ENCODE results near the gene ADGRL3. TPM values are rescaled to one million over a fixed set of nuclear protein-coding genes. Genes with fewer than 3 reads are reported as not detected.

Gene ADGRL3
- total and polyA plus RNA-seq, 5 donors from 2014 or later: not detected

- H3K36me3 Mint-ChIP-seq: no peaks in the 10 kb centered on the region
- no peaks in the 10 kb centered on the region for H3K27me3 ChIP-seq (ENCODE audit: control insufficient read depth, insufficient read depth, low read length)
- no peak overlapping the region for H3K27ac Mint-ChIP-seq
- peaks cover under 1 to 8% (median 5%) of the 10 kb centered on the region in 7 donors for H3K9me3 Mint-ChIP-seq
- no peaks in the 10 kb centered on the region for H3K4me1 ChIP-seq (ENCODE audit: control insufficient read depth, insufficient read depth, low read length, poor library complexity, severe bottlenecking)
- no peak overlapping the region for H3K4me3 ChIP-seq (ENCODE audit: low read depth, low read length)
- ATAC-seq (ENCODE audit: low read depth in 2 of 2): no peak
- H3K27ac ChIP-seq (ENCODE audit: insufficient read depth, low read length, poor library complexity, severe bottlenecking): no peak overlapping the region
- no peak overlapping the region for H3K4me3 Mint-ChIP-seq
- DNase-seq: no peak
- H3K9me3 ChIP-seq (ENCODE audit: control insufficient read depth in 2 of 2, low read length in 2 of 2): no peaks in the 10 kb centered on the region
- H3K27me3 Mint-ChIP-seq: no peaks in the 10 kb centered on the region
- no peaks in the 10 kb centered on the region for H3K36me3 ChIP-seq (ENCODE audit: control insufficient read depth, insufficient read depth, low read length)
- H3K4me1 Mint-ChIP-seq: no peaks in the 10 kb centered on the region
Observed at GRCh38 chr4:61909031-61909430, 708.9 kb downstream of the ADGRL3 start.

GRCh38 chr4:61911313-61911756 lies 711.2 kb downstream of the ADGRL3 start:
- H3K4me3 ChIP-seq (ENCODE audit: low read depth, low read length): no peak overlapping the region
- no peaks in the 10 kb centered on the region for H3K9me3 ChIP-seq (ENCODE audit: control insufficient read depth in 2 of 2, low read length in 2 of 2)
- H3K4me1 ChIP-seq (ENCODE audit: control insufficient read depth, insufficient read depth, low read length, poor library complexity, severe bottlenecking): no peaks in the 10 kb centered on the region
- H3K27me3 Mint-ChIP-seq: no peaks in the 10 kb centered on the region
- ATAC-seq (ENCODE audit: low read depth in 2 of 2): no peak
- H3K27ac ChIP-seq (ENCODE audit: insufficient read depth, low read length, poor library complexity, severe bottlenecking): no peak overlapping the region
- no peak overlapping the region for H3K27ac Mint-ChIP-seq
- no peaks in the 10 kb centered on the region for H3K4me1 Mint-ChIP-seq
- no peak overlapping the region for H3K4me3 Mint-ChIP-seq
- DNase-seq: no peak
- H3K27me3 ChIP-seq (ENCODE audit: control insufficient read depth, insufficient read depth, low read length): no peaks in the 10 kb centered on the region
- no peaks in the 10 kb centered on the region for H3K36me3 Mint-ChIP-seq
- H3K36me3 ChIP-seq (ENCODE audit: control insufficient read depth, insufficient read depth, low read length): no peaks in the 10 kb centered on the region
- peaks cover 3 to 13% (median 5%) of the 10 kb centered on the region in 7 donors for H3K9me3 Mint-ChIP-seq

- ATAC-seq (ENCODE audit: low read depth in 2 of 2) (no peak), DNase-seq (no peak)
- Histone ChIP-seq H3K9me3 (ENCODE audit: control insufficient read depth in 2 of 2, low read length in 2 of 2) (no peaks in the 10 kb centered on the region), H3K27ac (ENCODE audit: insufficient read depth, low read length, poor library complexity, severe bottlenecking) (no peak overlapping the region), H3K4me3 (ENCODE audit: low read depth, low read length) (no peak overlapping the region), H3K27me3 (ENCODE audit: control insufficient read depth, insufficient read depth, low read length) (no peaks in the 10 kb centered on the region), H3K4me1 (ENCODE audit: control insufficient read depth, insufficient read depth, low read length, poor library complexity, severe bottlenecking) (no peaks in the 10 kb centered on the region), H3K36me3 (ENCODE audit: control insufficient read depth, insufficient read depth, low read length) (no peaks in the 10 kb centered on the region)
- Mint-ChIP-seq H3K36me3 (no peaks in the 10 kb centered on the region), H3K9me3 (peaks cover 4 to 14% (median 11%) of the 10 kb centered on the region in 7 donors), H3K27ac (no peak overlapping the region), H3K27me3 (no peaks in the 10 kb centered on the region), H3K4me3 (no peak overlapping the region), H3K4me1 (no peaks in the 10 kb centered on the region)
Observed at GRCh38 chr4:61913619-61914018, 713.5 kb downstream of the ADGRL3 start.

DNA sequence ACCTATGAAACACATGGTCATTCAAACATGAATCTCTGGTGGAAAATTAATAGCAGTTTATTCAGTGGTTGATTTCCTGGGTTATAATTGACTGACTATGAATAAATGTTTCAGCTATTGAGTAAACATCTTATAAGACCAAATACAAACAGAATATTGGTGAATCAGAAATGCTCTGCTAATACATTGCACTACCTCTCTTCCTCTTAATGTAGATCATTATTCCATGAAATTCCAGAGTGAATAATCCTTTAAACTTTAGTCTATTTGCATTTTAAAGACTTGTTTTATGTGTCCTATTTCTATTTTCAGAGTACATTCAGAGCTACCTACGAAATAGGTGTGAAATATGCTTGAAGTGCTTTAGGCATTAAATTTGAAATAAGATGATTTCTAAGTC lies 715.4 kb downstream of the ADGRL3 start:
- Histone ChIP-seq H3K4me3 (ENCODE audit: low read depth, low read length) (no peak overlapping the region), H3K27me3 (ENCODE audit: control insufficient read depth, insufficient read depth, low read length) (no peaks in the 10 kb centered on the region)

DNA sequence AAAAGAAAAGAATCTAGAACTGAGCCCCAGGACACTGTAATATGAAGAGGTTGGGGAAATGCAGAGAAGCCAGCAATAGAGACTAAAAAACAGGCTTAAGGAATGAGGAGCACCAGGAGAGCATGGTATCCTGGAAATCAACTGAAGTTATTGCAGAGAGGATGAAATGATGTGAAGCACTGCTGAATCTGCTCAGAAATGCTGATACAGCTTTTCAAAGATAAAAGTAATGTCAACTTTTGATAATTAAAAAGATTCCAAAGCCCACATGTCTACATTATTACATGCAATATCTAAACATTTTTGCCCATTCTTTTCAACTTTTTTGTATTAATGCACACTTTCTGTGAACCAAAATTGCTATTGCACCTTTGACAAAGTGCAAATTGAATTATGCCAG lies 718.4 kb downstream of the ADGRL3 start:
- Histone ChIP-seq H3K4me3 (ENCODE audit: low read depth, low read length) (no peak overlapping the region), H3K27me3 (ENCODE audit: control insufficient read depth, insufficient read depth, low read length) (no peaks in the 10 kb centered on the region), H3K36me3 (ENCODE audit: control insufficient read depth, insufficient read depth, low read length) (no peaks in the 10 kb centered on the region), H3K27ac (ENCODE audit: insufficient read depth, low read length, poor library complexity, severe bottlenecking) (no peak overlapping the region), H3K9me3 (ENCODE audit: control insufficient read depth in 2 of 2, low read length in 2 of 2) (no peaks in the 10 kb centered on the region), H3K4me1 (ENCODE audit: control insufficient read depth, insufficient read depth, low read length, poor library complexity, severe bottlenecking) (no peaks in the 10 kb centered on the region)
- no peak overlapping the region for H3K4me3 Mint-ChIP-seq
- H3K27me3 Mint-ChIP-seq: no peaks in the 10 kb centered on the region
- no peak overlapping the region for H3K27ac Mint-ChIP-seq
- no peaks in the 10 kb centered on the region for H3K4me1 Mint-ChIP-seq
- H3K36me3 Mint-ChIP-seq: no peaks in the 10 kb centered on the region
- ATAC-seq (ENCODE audit: low read depth in 2 of 2): no peak
- no peak for DNase-seq
- peaks cover 2 to 15% (median 7%) of the 10 kb centered on the region in 7 donors for H3K9me3 Mint-ChIP-seq

More for the DNA sequence above, 715.4 kb downstream of the ADGRL3 start:
- H3K4me3 Mint-ChIP-seq: no peak overlapping the region
- DNase-seq: no peak
- H3K27me3 Mint-ChIP-seq: no peaks in the 10 kb centered on the region
- H3K9me3 Mint-ChIP-seq: peaks cover 4 to 15% (median 11%) of the 10 kb centered on the region in 7 donors
- H3K9me3 ChIP-seq (ENCODE audit: control insufficient read depth in 2 of 2, low read length in 2 of 2): no peaks in the 10 kb centered on the region
- no peaks in the 10 kb centered on the region for H3K36me3 Mint-ChIP-seq
- no peaks in the 10 kb centered on the region for H3K36me3 ChIP-seq (ENCODE audit: control insufficient read depth, insufficient read depth, low read length)
- no peaks in the 10 kb centered on the region for H3K4me1 ChIP-seq (ENCODE audit: control insufficient read depth, insufficient read depth, low read length, poor library complexity, severe bottlenecking)
- H3K4me1 Mint-ChIP-seq: no peaks in the 10 kb centered on the region
- no peak overlapping the region for H3K27ac ChIP-seq (ENCODE audit: insufficient read depth, low read length, poor library complexity, severe bottlenecking)
- no peak for ATAC-seq (ENCODE audit: low read depth in 2 of 2)
- no peak overlapping the region for H3K27ac Mint-ChIP-seq

- H3K9me3 Mint-ChIP-seq: peaks cover 0 to 14% (median 7%) of the 10 kb centered on the region in 7 donors
- H3K36me3 ChIP-seq (ENCODE audit: control insufficient read depth, insufficient read depth, low read length): no peaks in the 10 kb centered on the region
- no peak overlapping the region for H3K27ac ChIP-seq (ENCODE audit: insufficient read depth, low read length, poor library complexity, severe bottlenecking)
- H3K27me3 ChIP-seq (ENCODE audit: control insufficient read depth, insufficient read depth, low read length): no peaks in the 10 kb centered on the region
- no peaks in the 10 kb centered on the region for H3K9me3 ChIP-seq (ENCODE audit: control insufficient read depth in 2 of 2, low read length in 2 of 2)
- ATAC-seq (ENCODE audit: low read depth in 2 of 2): no peak
- no peak overlapping the region for H3K4me3 Mint-ChIP-seq
- H3K36me3 Mint-ChIP-seq: no peaks in the 10 kb centered on the region
- no peak overlapping the region for H3K27ac Mint-ChIP-seq
- H3K4me1 ChIP-seq (ENCODE audit: control insufficient read depth, insufficient read depth, low read length, poor library complexity, severe bottlenecking): no peaks in the 10 kb centered on the region
- H3K27me3 Mint-ChIP-seq: no peaks in the 10 kb centered on the region
- no peak overlapping the region for H3K4me3 ChIP-seq (ENCODE audit: low read depth, low read length)
- DNase-seq: no peak
- H3K4me1 Mint-ChIP-seq: no peaks in the 10 kb centered on the region
Observed at GRCh38 chr4:61918987-61919386, 718.9 kb downstream of the ADGRL3 start.

- Mint-ChIP-seq H3K4me1 (no peaks in the 10 kb centered on the region), H3K36me3 (no peaks in the 10 kb centered on the region), H3K27me3 (no peaks in the 10 kb centered on the region), H3K4me3 (no peak overlapping the region), H3K9me3 (peaks cover 0 to 12% (median 5%) of the 10 kb centered on the region in 7 donors), H3K27ac (no peak overlapping the region)
- DNase-seq: no peak
- H3K27ac ChIP-seq (ENCODE audit: insufficient read depth, low read length, poor library complexity, severe bottlenecking): no peak overlapping the region
- no peaks in the 10 kb centered on the region for H3K27me3 ChIP-seq (ENCODE audit: control insufficient read depth, insufficient read depth, low read length)
- no peak overlapping the region for H3K4me3 ChIP-seq (ENCODE audit: low read depth, low read length)
- H3K36me3 ChIP-seq (ENCODE audit: control insufficient read depth, insufficient read depth, low read length): no peaks in the 10 kb centered on the region
- no peaks in the 10 kb centered on the region for H3K4me1 ChIP-seq (ENCODE audit: control insufficient read depth, insufficient read depth, low read length, poor library complexity, severe bottlenecking)
- no peak for ATAC-seq (ENCODE audit: low read depth in 2 of 2)
- H3K9me3 ChIP-seq (ENCODE audit: control insufficient read depth in 2 of 2, low read length in 2 of 2): no peaks in the 10 kb centered on the region
Observed at GRCh38 chr4:61919561-61919960, 719.4 kb downstream of the ADGRL3 start.

- no peak for DNase-seq
- no peak overlapping the region for H3K4me3 ChIP-seq (ENCODE audit: low read depth, low read length)
- H3K36me3 Mint-ChIP-seq: no peaks in the 10 kb centered on the region
- H3K4me1 ChIP-seq (ENCODE audit: control insufficient read depth, insufficient read depth, low read length, poor library complexity, severe bottlenecking): no peaks in the 10 kb centered on the region
- H3K27me3 Mint-ChIP-seq: no peaks in the 10 kb centered on the region
- H3K4me3 Mint-ChIP-seq: no peak overlapping the region
- no peak for ATAC-seq (ENCODE audit: low read depth in 2 of 2)
- H3K9me3 ChIP-seq (ENCODE audit: control insufficient read depth in 2 of 2, low read length in 2 of 2): peaks cover 0 to 12% of the 10 kb centered on the region in 2 experiments
- H3K27ac Mint-ChIP-seq: no peak overlapping the region
- H3K9me3 Mint-ChIP-seq: peaks cover 0 to 17% (median 7%) of the 10 kb centered on the region in 7 donors
- H3K36me3 ChIP-seq (ENCODE audit: control insufficient read depth, insufficient read depth, low read length): no peaks in the 10 kb centered on the region
- H3K27ac ChIP-seq (ENCODE audit: insufficient read depth, low read length, poor library complexity, severe bottlenecking): no peak overlapping the region
- H3K27me3 ChIP-seq (ENCODE audit: control insufficient read depth, insufficient read depth, low read length): no peaks in the 10 kb centered on the region
- H3K4me1 Mint-ChIP-seq: no peaks in the 10 kb centered on the region
Observed at GRCh38 chr4:61921920-61922319, 721.8 kb downstream of the ADGRL3 start.
